GM12892 (cell line): ENCODE measurements around the gene CELF2.

Experiments
- POLR2A ChIP-seq: IDR thresholded peaks from 2 replicates; pipeline ENCODE4 v1.6.1; 2011; ENCODE audit warnings: low read depth, low read length, control low read depth
- TAF1 ChIP-seq: IDR thresholded peaks from 2 replicates; pipeline ENCODE4 v1.6.1; 2011; ENCODE audit warnings: low read depth, mild to moderate bottlenecking, control low read depth, low read length, borderline replicate concordance

DNA sequence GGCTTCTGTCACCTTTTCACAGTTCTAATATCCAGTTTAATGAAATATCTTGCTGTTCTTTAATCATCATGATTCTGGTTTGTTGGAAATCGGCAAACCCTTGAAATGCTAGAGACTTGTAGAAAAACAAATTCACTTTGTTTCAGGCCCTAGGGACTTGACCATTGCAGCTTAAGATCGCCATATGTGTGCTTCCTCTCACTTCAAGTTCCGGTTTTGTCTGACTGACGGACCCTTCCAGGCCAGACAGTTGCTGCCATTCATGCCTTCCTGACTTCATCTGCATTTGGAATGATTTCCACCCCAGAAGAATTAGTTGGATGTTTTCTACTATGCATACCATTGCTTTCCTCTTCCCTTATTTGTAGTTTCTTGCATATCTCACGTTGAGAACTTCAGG lies 125.6 kb downstream of the CELF2 start:
- TF ChIP-seq POLR2A (no peak), TAF1 (no peak)
